Eye (tissue), 1 donor: Measurements from ENCODE around the gene PLXNA2.

Experiments used
- DNase-seq: peaks from one replicate; pipeline ENCODE4 v3.0.0-alpha.2; 2015

PLXNA2 gene

GRCh38 chr1:208034135-208034534, 210.0 kb downstream of the PLXNA2 start:
- DNase-seq = no peak

- no peak for DNase-seq
Measured at GRCh38 chr1:208033236-208033635, 210.9 kb downstream of the PLXNA2 start.

GRCh38 chr1:208031932-208032320, 212.3 kb downstream of the PLXNA2 start:
- no peak for DNase-seq

GRCh38 chr1:208031316-208031931, 212.8 kb downstream of the PLXNA2 start:
- no peak for DNase-seq

GRCh38 chr1:208030288-208031091, 213.7 kb downstream of the PLXNA2 start:
- DNase-seq = peak; percentile 75

GRCh38 chr1:208029381-208030287, 214.6 kb downstream of the PLXNA2 start:
- DNase-seq = no peak

- no peak for DNase-seq
Measured at GRCh38 chr1:208028526-208028925, 215.7 kb downstream of the PLXNA2 start.

- DNase-seq = no peak
Measured at GRCh38 chr1:208027861-208028260, 216.3 kb downstream of the PLXNA2 start.

GRCh38 chr1:208026880-208027438, 217.2 kb downstream of the PLXNA2 start:
- no peak for DNase-seq

GRCh38 chr1:208025031-208025430, 219.2 kb downstream of the PLXNA2 start:
- DNase-seq = no peak

- no peak for DNase-seq
Measured at GRCh38 chr1:208024406-208024805, 219.8 kb downstream of the PLXNA2 start.

GRCh38 chr1:208019257-208019656, 224.9 kb downstream of the PLXNA2 start:
- no peak for DNase-seq

- DNase-seq = no peak
Measured at GRCh38 chr1:208015255-208015654, 228.9 kb downstream of the PLXNA2 start.

GRCh38 chr1:208013210-208013609, 231.0 kb downstream of the PLXNA2 start:
- DNase-seq = no peak

GRCh38 chr1:208012721-208013120, 231.5 kb downstream of the PLXNA2 start:
- DNase-seq = no peak

- DNase-seq = no peak
Measured at GRCh38 chr1:208010487-208011071, 233.6 kb downstream of the PLXNA2 start.

- peak; percentile 37 for DNase-seq
Measured at GRCh38 chr1:208009706-208010444, 234.3 kb downstream of the PLXNA2 start.

- DNase-seq = no peak
Measured at GRCh38 chr1:208009303-208009702, 234.9 kb downstream of the PLXNA2 start.

GRCh38 chr1:208008534-208008933, 235.7 kb downstream of the PLXNA2 start:
- DNase-seq = no peak

- DNase-seq = no peak
Measured at GRCh38 chr1:208007938-208008342, 236.2 kb downstream of the PLXNA2 start.

- no peak for DNase-seq
Measured at GRCh38 chr1:208007319-208007937, 236.8 kb downstream of the PLXNA2 start.
